HCT116 (cell line): Measurements from ENCODE around the gene LRFN2. TPM values are rescaled to one million over a fixed set of nuclear protein-coding genes. Genes with fewer than 3 reads are reported as not detected.

Experiments used
- ATAC-seq: fragments of 200-7000 bp; cut with Tn5 transposase; 2 replicates; pipeline ENCODE4 v1.9.1; 2020; ENCODE audit warnings: mild to moderate bottlenecking, moderate library complexity
- BruUV-seq: library from RNA; stranded (reverse); fragments of 400-500 nt; replicated peaks from 2 replicates; lab custom pipeline; 2021; lab: Mats Ljungman, UMichigan
- CTCF ChIA-PET: fragments of 300-600 bp; sonication (Branson Sonifier 250); formaldehyde crosslinking; loops from one replicate; lab custom pipeline; 2021; ENCODE audit warnings: antibody characterized with exemption; lab: Charles Lee
- POLR2A ChIA-PET: fragments of 300-600, 350-600 bp; sonication (Branson Sonifier 250); formaldehyde crosslinking; loops from one replicate; lab custom pipeline; 2021; ENCODE audit warnings: antibody characterized with exemption; lab: Charles Lee
- RAD21 ChIA-PET, 2 experiments: fragments of 300-600 bp; sonication (Branson Sonifier 250); formaldehyde crosslinking; loops; one replicate each; lab custom pipeline; 2023; ENCODE audit warnings: low total read pairs in 2 of 2; ENCODE audit not compliant: uncharacterized antibody in 2 of 2, unreplicated experiment in 2 of 2, low non-redundant PET in 1 of 2; lab: Charles Lee
- DNase-seq: peaks from one replicate; pipeline ENCODE4 v3.0.0-alpha.2; 2010; ENCODE audit warnings: low read depth, low spot score
- H2AFZ ChIP-seq: fragments of 200-600 bp; shearing (Covaris generic), sonication (generic); 2 replicates; pipeline ENCODE4 v1.6.1; 2017; ENCODE audit warnings: low read depth, mixed run types, mixed read lengths, antibody characterized with exemption, low read length; ENCODE audit not compliant: poor library complexity, severe bottlenecking
- H3K27ac ChIP-seq: 2 replicates; pipeline ENCODE4 v1.5.1; 2012; ENCODE audit warnings: low read depth, low read length
- H3K27me3 ChIP-seq: fragments of 200-600 bp; sonication (generic); 2 replicates; pipeline ENCODE4 v1.6.1; 2016; ENCODE audit warnings: mixed run types, low read length, mixed read lengths; ENCODE audit not compliant: insufficient read depth
- H3K36me3 ChIP-seq, 2 experiments: fragments of 200-500 bp in 1 of 2; fragments of 200-600 bp in 1 of 2; sonication (Bioruptor generic) in 1 of 2; sonication (generic) in 1 of 2; 2 replicates each; pipeline versions ENCODE4 v1.5.1 to v1.6.1; 2014 to 2016; ENCODE audit warnings: low read length in 2 of 2, inconsistent platforms in 1 of 2, mixed read lengths in 1 of 2, mixed run types in 1 of 2; ENCODE audit not compliant: insufficient read depth in 2 of 2, control insufficient read depth in 1 of 2
- H3K4me1 ChIP-seq, 2 experiments: fragments of 200-600 bp in 1 of 2; sonication (generic) in 1 of 2; 2 replicates each; pipeline versions ENCODE4 v1.5.1 to v1.6.1; 2012 to 2017; ENCODE audit warnings: low read length in 2 of 2, inconsistent platforms in 1 of 2, mild to moderate bottlenecking in 1 of 2, mixed read lengths in 1 of 2, mixed run types in 1 of 2, moderate library complexity in 1 of 2; ENCODE audit not compliant: insufficient read depth in 2 of 2, control insufficient read depth in 1 of 2
- H3K4me2 ChIP-seq: fragments of 200-600 bp; sonication (generic); 2 replicates; pipeline ENCODE4 v1.6.1; 2017; ENCODE audit warnings: mixed run types, low read length, mixed read lengths
- H3K4me3 ChIP-seq, 2 experiments: fragments of 200-600 bp in 1 of 2; sonication (generic) in 1 of 2; replicated peaks in 1 of 2; 2 replicates each; pipeline ENCODE4 v1.5.1; 2011 to 2016; ENCODE audit warnings: low read length in 2 of 2, control low read depth in 1 of 2, low read depth in 1 of 2, mild to moderate bottlenecking in 1 of 2, mixed read lengths in 1 of 2, mixed run types in 1 of 2
- H3K79me2 ChIP-seq: fragments of 200-600 bp; sonication (generic); 2 replicates; pipeline ENCODE4 v1.6.1; 2017; ENCODE audit warnings: mild to moderate bottlenecking, mixed run types, low read length, moderate library complexity, mixed read lengths; ENCODE audit not compliant: insufficient read depth
- H3K9ac ChIP-seq: fragments of 200-600 bp; sonication (generic); 2 replicates; pipeline ENCODE4 v1.6.1; 2016; ENCODE audit warnings: low read length, mixed read lengths
- H3K9me2 ChIP-seq: fragments of 200-600 bp; sonication (generic), shearing (Covaris generic); 2 replicates; pipeline ENCODE4 v1.6.1; 2017; ENCODE audit warnings: mixed run types, mild to moderate bottlenecking, moderate library complexity; ENCODE audit not compliant: insufficient read depth
- H3K9me3 ChIP-seq, 2 experiments: fragments of 200-500 bp in 1 of 2; fragments of 200-600 bp in 1 of 2; sonication (Bioruptor generic) in 1 of 2; sonication (generic) in 1 of 2; 2 replicates each; pipeline ENCODE4 v1.6.1; 2014 to 2017; ENCODE audit warnings: low read length in 2 of 2, mixed read lengths in 2 of 2, inconsistent platforms in 1 of 2, low read depth in 1 of 2, mild to moderate bottlenecking in 1 of 2, mixed run types in 1 of 2, moderate library complexity in 1 of 2; ENCODE audit not compliant: control insufficient read depth in 1 of 2, insufficient read depth in 1 of 2
- H4K20me1 ChIP-seq: fragments of 200-600 bp; sonication (generic), shearing (Covaris generic); 2 replicates; pipeline ENCODE4 v1.6.1; 2017; ENCODE audit warnings: mixed run types, mild to moderate bottlenecking, moderate library complexity; ENCODE audit not compliant: insufficient read depth
- CBX3 ChIP-seq: IDR thresholded peaks from 2 replicates; pipeline ENCODE4 v1.6.1; 2012; ENCODE audit warnings: low read depth
- CEBPB ChIP-seq: IDR thresholded peaks from 2 replicates; pipeline ENCODE4 v1.6.1; 2012; ENCODE audit warnings: low read depth
- EGR1 ChIP-seq: IDR thresholded peaks from 2 replicates; pipeline ENCODE4 v1.6.1; 2012; ENCODE audit warnings: low read depth
- ELF1 ChIP-seq: IDR thresholded peaks from 2 replicates; pipeline ENCODE4 v1.6.1; 2012; ENCODE audit warnings: low read depth, borderline replicate concordance
- EZH2 ChIP-seq: fragments of 200-600 bp; sonication (generic); IDR thresholded peaks from 2 replicates; pipeline ENCODE4 v1.6.1; 2017; ENCODE audit warnings: antibody characterized with exemption, mixed run types
- EZH2phosphoT487 ChIP-seq: fragments of 200-600 bp; IDR thresholded peaks from 2 replicates; pipeline ENCODE4 v1.6.1; 2018; ENCODE audit warnings: antibody characterized with exemption, borderline replicate concordance
- FOSL1 ChIP-seq: IDR thresholded peaks from 2 replicates; pipeline ENCODE4 v1.6.1; 2012; ENCODE audit warnings: low read depth
- RAD21 ChIP-seq: IDR thresholded peaks from 2 replicates; pipeline ENCODE4 v1.6.1; 2012; ENCODE audit warnings: low read depth, mild to moderate bottlenecking
- SIN3A ChIP-seq: IDR thresholded peaks from 2 replicates; pipeline ENCODE4 v1.6.1; 2012; ENCODE audit warnings: low read depth
- SRF ChIP-seq: IDR thresholded peaks from 2 replicates; pipeline ENCODE4 v1.6.1; 2012; ENCODE audit warnings: low read depth
- TCF7L2 ChIP-seq: IDR thresholded peaks from 2 replicates; pipeline ENCODE4 v1.7.0; 2011; ENCODE audit warnings: borderline replicate concordance, inconsistent platforms; ENCODE audit not compliant: insufficient read depth, insufficient read length; ENCODE audit errors: extremely low read depth
- YY1 ChIP-seq: IDR thresholded peaks from 2 replicates; pipeline ENCODE4 v1.6.1; 2011; ENCODE audit warnings: low read length, low read depth, moderate library complexity, mild to moderate bottlenecking; ENCODE audit not compliant: insufficient replicate concordance; ENCODE audit errors: extremely low read depth
- ZNF274 ChIP-seq: fragments of 200-500 bp; sonication (Bioruptor generic); IDR thresholded peaks from 2 replicates; pipeline ENCODE4 v1.6.1; 2014; ENCODE audit warnings: mild to moderate bottlenecking, low read depth, low read length, inconsistent platforms
- intact Hi-C: fragments of 100-400 bp; cut with micrococcal nuclease; formaldehyde crosslinking; loops from 2 replicates; pipeline ENCODE4 v1.10.0; 2022
- total RNA-seq: library from RNA; stranded (reverse); gene quantifications from one replicate; pipeline ENCODE4 v1.2.1, GENCODE V29; 2021; ENCODE audit not compliant: unreplicated experiment
- TF ChIP-seq, protein P1 (sequence below), 3 experiments: fragments of 200-600 bp in 1 of 3; sonication (generic) in 1 of 3; IDR thresholded peaks in 2 of 3; conservative IDR thresholded peaks in 1 of 3; 2 replicates each; pipeline ENCODE4 v1.5.1; 2012 to 2017; ENCODE audit warnings: low read depth in 2 of 3, low read length in 2 of 3, antibody characterized with exemption in 1 of 3, borderline replicate concordance in 1 of 3, control low read depth in 1 of 3, mild to moderate bottlenecking in 1 of 3, mixed read lengths in 1 of 3, mixed run types in 1 of 3, moderate library complexity in 1 of 3; ENCODE audit not compliant: insufficient read depth in 1 of 3

The LRFN2 gene
- total RNA-seq, 1 experiment from 2014 or later = not detected

DNA sequence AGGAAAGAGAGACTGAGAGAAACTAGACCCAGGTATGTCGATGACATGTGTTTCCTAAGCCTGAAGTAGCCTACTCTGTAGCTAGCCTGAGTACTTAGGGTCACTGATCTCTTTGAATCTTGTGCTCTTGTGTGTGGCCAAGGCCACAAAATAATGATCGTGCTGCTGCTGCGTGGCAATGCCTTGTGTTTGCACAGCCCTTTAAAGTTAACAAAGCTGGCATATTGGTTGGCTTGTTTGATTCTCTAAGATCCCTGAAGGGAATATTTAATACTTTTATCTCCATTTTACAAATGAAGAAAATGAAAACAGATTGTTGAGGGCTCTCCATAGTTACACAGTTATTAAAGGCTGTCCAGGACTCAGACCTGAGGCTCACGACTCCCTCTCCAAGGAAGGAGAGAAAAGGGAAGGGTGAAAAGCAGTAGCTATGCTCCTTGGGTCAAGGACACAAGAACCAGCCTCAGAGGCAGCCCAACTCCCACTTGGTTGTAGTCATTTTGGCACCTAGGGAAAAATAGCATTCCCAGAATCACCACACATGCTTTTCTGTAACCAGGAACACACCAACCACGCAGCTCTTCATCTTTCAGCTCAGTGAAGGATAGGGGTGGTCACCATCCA lies 130.7 kb downstream of the LRFN2 start:
- no peaks in the 10 kb centered on the region for H4K20me1 ChIP-seq
- no peak overlapping the region for H2AFZ ChIP-seq
- H3K4me3 ChIP-seq = no peak overlapping the region
- no peaks in the 10 kb centered on the region for H3K9me3 ChIP-seq
- H3K9ac ChIP-seq = no peak overlapping the region
- H3K79me2 ChIP-seq = no peaks in the 10 kb centered on the region
- H3K4me1 ChIP-seq = no peaks in the 10 kb centered on the region
- CTCF ChIA-PET = no interaction called here
- RAD21 ChIA-PET = no interaction called here
- H3K27me3 ChIP-seq = peaks cover 52% of the 10 kb centered on the region
- intact Hi-C loops = no loop called here
- H3K4me2 ChIP-seq = no peak overlapping the region
- no peak overlapping the region for H3K27ac ChIP-seq
- H3K36me3 ChIP-seq = no peaks in the 10 kb centered on the region
- no TSS peak for BruUV-seq
- POLR2A ChIA-PET = no interaction called here
- ATAC-seq (no peak), DNase-seq (no peak)
- H3K9me2 ChIP-seq = no peaks in the 10 kb centered on the region
- TF ChIP-seq EZH2 = no peak
- no peak for TF ChIP-seq ZNF274
- TF ChIP-seq SIN3A = no peak
- TF ChIP-seq CEBPB = no peak
- TF ChIP-seq TCF7L2 = no peak
- no peak for TF ChIP-seq EGR1
- TF ChIP-seq FOSL1 = no peak
- TF ChIP-seq EZH2phosphoT487 = no peak
- TF ChIP-seq SRF = no peak
- TF ChIP-seq, protein P1, sequence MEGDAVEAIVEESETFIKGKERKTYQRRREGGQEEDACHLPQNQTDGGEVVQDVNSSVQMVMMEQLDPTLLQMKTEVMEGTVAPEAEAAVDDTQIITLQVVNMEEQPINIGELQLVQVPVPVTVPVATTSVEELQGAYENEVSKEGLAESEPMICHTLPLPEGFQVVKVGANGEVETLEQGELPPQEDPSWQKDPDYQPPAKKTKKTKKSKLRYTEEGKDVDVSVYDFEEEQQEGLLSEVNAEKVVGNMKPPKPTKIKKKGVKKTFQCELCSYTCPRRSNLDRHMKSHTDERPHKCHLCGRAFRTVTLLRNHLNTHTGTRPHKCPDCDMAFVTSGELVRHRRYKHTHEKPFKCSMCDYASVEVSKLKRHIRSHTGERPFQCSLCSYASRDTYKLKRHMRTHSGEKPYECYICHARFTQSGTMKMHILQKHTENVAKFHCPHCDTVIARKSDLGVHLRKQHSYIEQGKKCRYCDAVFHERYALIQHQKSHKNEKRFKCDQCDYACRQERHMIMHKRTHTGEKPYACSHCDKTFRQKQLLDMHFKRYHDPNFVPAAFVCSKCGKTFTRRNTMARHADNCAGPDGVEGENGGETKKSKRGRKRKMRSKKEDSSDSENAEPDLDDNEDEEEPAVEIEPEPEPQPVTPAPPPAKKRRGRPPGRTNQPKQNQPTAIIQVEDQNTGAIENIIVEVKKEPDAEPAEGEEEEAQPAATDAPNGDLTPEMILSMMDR (IDR thresholded peaks at IDR 0.05 in 2 of 3, conservative IDR thresholded peaks at IDR 0.05 in 1 of 3; ENCODE audit: borderline replicate concordance in 1 of 3, insufficient read depth in 1 of 3, low read depth in 2 of 3, low read length in 2 of 3) = no peak
- TF ChIP-seq ELF1 = no peak
- TF ChIP-seq CBX3 = no peak
- TF ChIP-seq RAD21 = no peak
- no peak for TF ChIP-seq YY1
